SU-DHL-6 (cell line): ENCODE data around the gene TTC27.

Experiments
- H2AFZ ChIP-seq: fragments of 200-600 bp; sonication (generic); 2 replicates; pipeline ENCODE4 v1.6.1; 2014; ENCODE audit warnings: low read depth, mild to moderate bottlenecking, moderate library complexity, mixed read lengths, antibody characterized with exemption, low read length; ENCODE audit not compliant: severe bottlenecking
- H3F3A ChIP-seq: fragments of 200-600 bp; shearing (Covaris generic); 2 replicates; pipeline ENCODE4 v1.6.0; 2016; ENCODE audit warnings: antibody characterized with exemption, mild to moderate bottlenecking; ENCODE audit not compliant: insufficient read depth
- H3K27ac ChIP-seq: fragments of 200-600 bp; sonication (generic); 2 replicates; pipeline ENCODE4 v1.5.1; 2016; ENCODE audit warnings: low read depth, mild to moderate bottlenecking, low read length, moderate library complexity, mixed read lengths
- H3K27me3 ChIP-seq: fragments of 200-600 bp; sonication (generic), shearing (Covaris generic); 2 replicates; pipeline ENCODE4 v1.6.0; 2014; ENCODE audit warnings: mild to moderate bottlenecking, low read length
- H3K36me3 ChIP-seq: fragments of 200-600 bp; sonication (generic); 2 replicates; pipeline ENCODE4 v1.6.1; 2014; ENCODE audit warnings: mild to moderate bottlenecking, low read length, mixed read lengths
- H3K4me2 ChIP-seq: fragments of 300-600, 200-600 bp; shearing (Covaris generic), sonication (generic); 2 replicates; pipeline ENCODE4 v1.6.0; 2014; ENCODE audit warnings: low read length, low read depth, mild to moderate bottlenecking; ENCODE audit not compliant: poor library complexity, severe bottlenecking
- H3K4me3 ChIP-seq: fragments of 200-600 bp; sonication (generic); 2 replicates; pipeline ENCODE4 v1.5.1; 2014; ENCODE audit warnings: antibody characterized with exemption, low read length, mild to moderate bottlenecking, mixed read lengths; ENCODE audit not compliant: insufficient read depth, poor library complexity, severe bottlenecking
- H3K79me2 ChIP-seq: fragments of 200-600 bp; sonication (generic); 2 replicates; pipeline ENCODE4 v1.6.1; 2014; ENCODE audit warnings: mild to moderate bottlenecking, low read length, moderate library complexity; ENCODE audit not compliant: insufficient read depth
- H3K9ac ChIP-seq: fragments of 200-600 bp; sonication (generic); 2 replicates; pipeline ENCODE4 v1.7.0; 2014; ENCODE audit warnings: mild to moderate bottlenecking, low read length
- H3K9me2 ChIP-seq: fragments of 200-600 bp; sonication (generic); replicated peaks from 2 replicates; pipeline ENCODE4 v1.6.1; 2014; ENCODE audit warnings: low read length; ENCODE audit not compliant: insufficient read depth
- H3K9me3 ChIP-seq: fragments of 200-600 bp; sonication (generic); 2 replicates; pipeline ENCODE4 v1.6.1; 2014; ENCODE audit warnings: low read length, mixed read lengths; ENCODE audit not compliant: insufficient read depth
- H4K20me1 ChIP-seq: fragments of 200-600 bp; sonication (generic); 2 replicates; pipeline ENCODE4 v1.6.1; 2014; ENCODE audit warnings: low read depth, mild to moderate bottlenecking, antibody characterized with exemption, low read length, moderate library complexity, mixed read lengths
- EZH2phosphoT487 ChIP-seq: fragments of 200-600 bp; sonication (generic), shearing (Covaris generic); conservative IDR thresholded peaks from 2 replicates; pipeline ENCODE4 v1.6.1; 2018; ENCODE audit warnings: mild to moderate bottlenecking, antibody characterized with exemption, low read length, moderate library complexity, mixed read lengths
- TF ChIP-seq, protein P1 (sequence below): fragments of 200-600 bp; sonication (generic); IDR thresholded peaks from one replicate; pipeline ENCODE4 v1.5.1; 2017; ENCODE audit warnings: antibody characterized with exemption, mild to moderate bottlenecking, low read length, moderate library complexity; ENCODE audit not compliant: insufficient read depth, poor library complexity, severe bottlenecking

TTC27 gene

DNA sequence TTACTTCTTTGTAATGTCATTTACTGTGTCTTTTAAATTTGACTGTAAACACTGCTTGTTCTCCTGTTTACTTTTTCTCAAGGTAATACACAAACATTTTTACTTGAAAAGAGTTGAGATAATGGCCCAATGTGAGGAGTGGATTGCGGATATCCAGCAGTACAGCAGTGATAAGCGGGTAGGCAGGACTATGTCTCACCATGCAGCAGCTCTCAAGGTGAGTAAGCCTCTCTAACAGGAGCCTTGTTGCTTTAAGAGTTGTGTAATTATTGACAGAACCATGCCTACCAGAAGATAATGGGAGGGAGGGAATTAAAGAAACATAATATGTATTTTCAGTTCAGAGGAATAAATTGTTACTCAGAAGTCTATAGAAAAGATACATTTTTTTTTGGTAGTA is 16.5 kb upstream of the TTC27 start:
- no peak for TF ChIP-seq EZH2phosphoT487
- TF ChIP-seq, protein P1, sequence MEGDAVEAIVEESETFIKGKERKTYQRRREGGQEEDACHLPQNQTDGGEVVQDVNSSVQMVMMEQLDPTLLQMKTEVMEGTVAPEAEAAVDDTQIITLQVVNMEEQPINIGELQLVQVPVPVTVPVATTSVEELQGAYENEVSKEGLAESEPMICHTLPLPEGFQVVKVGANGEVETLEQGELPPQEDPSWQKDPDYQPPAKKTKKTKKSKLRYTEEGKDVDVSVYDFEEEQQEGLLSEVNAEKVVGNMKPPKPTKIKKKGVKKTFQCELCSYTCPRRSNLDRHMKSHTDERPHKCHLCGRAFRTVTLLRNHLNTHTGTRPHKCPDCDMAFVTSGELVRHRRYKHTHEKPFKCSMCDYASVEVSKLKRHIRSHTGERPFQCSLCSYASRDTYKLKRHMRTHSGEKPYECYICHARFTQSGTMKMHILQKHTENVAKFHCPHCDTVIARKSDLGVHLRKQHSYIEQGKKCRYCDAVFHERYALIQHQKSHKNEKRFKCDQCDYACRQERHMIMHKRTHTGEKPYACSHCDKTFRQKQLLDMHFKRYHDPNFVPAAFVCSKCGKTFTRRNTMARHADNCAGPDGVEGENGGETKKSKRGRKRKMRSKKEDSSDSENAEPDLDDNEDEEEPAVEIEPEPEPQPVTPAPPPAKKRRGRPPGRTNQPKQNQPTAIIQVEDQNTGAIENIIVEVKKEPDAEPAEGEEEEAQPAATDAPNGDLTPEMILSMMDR = no peak
- no peaks in the 10 kb centered on the region for H3K79me2 ChIP-seq
- H3K36me3 ChIP-seq = peaks cover 5% of the 10 kb centered on the region
- no peaks in the 10 kb centered on the region for H3K9me2 ChIP-seq
- no peaks in the 10 kb centered on the region for H3K9me3 ChIP-seq
- H2AFZ ChIP-seq = no peak overlapping the region
- no peak overlapping the region for H3K4me3 ChIP-seq
- H3K4me2 ChIP-seq = no peak overlapping the region
- H4K20me1 ChIP-seq = no peaks in the 10 kb centered on the region
- H3K9ac ChIP-seq = no peak overlapping the region
- H3K27ac ChIP-seq = no peak overlapping the region
- H3K27me3 ChIP-seq = no peaks in the 10 kb centered on the region
- H3F3A ChIP-seq = no peaks in the 10 kb centered on the region

DNA sequence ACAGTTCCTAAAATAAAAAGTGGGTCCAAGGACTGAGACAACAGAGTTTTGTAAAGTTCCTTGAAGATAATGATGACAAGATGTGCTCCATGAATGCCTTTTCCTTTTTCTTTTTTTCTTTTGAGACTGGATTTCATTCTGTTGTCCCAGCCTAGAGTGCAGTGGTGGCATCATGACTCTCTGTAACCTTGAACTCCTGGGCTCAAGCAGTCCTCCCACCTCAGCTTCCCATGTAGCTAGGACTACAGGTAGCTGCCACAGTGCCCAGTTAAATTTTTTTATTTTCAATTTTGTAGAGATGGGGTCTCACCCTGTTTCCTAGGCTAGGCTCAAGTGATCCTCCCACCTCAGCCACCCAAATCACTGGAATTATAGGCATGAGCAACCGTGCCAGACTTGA is 16.1 kb upstream of the TTC27 start:
- Histone ChIP-seq H2AFZ (no peak overlapping the region), H3K27me3 (no peaks in the 10 kb centered on the region), H3K9ac (no peak overlapping the region), H3K4me2 (no peak overlapping the region), H3K36me3 (peaks cover 5% of the 10 kb centered on the region), H3K79me2 (no peaks in the 10 kb centered on the region), H3K27ac (no peak overlapping the region), H3K4me3 (no peak overlapping the region), H4K20me1 (no peaks in the 10 kb centered on the region), H3F3A (no peaks in the 10 kb centered on the region), H3K9me3 (no peaks in the 10 kb centered on the region), H3K9me2 (no peaks in the 10 kb centered on the region)
- TF ChIP-seq, protein P1 = no peak
- no peak for TF ChIP-seq EZH2phosphoT487

DNA sequence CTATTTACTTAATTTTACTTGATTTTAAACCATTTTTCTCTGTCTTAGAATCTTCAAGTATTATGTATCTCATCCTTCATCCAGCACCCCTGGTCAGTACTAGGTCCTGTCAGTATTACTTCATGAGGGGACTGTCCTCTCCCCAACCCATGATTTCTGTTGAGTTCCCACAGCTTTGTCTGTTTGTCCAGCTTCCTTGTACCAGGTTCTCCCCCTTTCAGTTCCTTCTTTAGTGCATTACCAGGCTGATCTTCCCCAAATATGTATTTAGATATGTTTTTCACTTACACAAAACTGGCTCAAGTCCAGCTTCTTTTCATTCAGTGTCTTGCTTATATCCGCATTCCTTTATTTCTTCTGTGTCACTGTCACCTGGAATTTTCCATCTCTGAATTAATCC is 13.8 kb upstream of the TTC27 start:
- Histone ChIP-seq H3K4me3 (no peak overlapping the region), H3K9me2 (no peaks in the 10 kb centered on the region), H3F3A (no peaks in the 10 kb centered on the region; the same call in 1 of the 2 replicates), H3K9ac (no peak overlapping the region), H3K27me3 (no peaks in the 10 kb centered on the region), H3K27ac (no peak overlapping the region), H2AFZ (no peak overlapping the region), H3K9me3 (no peaks in the 10 kb centered on the region), H3K36me3 (peaks cover 17% of the 10 kb centered on the region), H3K4me2 (no peak overlapping the region), H4K20me1 (no peaks in the 10 kb centered on the region), H3K79me2 (no peaks in the 10 kb centered on the region)
- TF ChIP-seq, protein P1 = no peak
- TF ChIP-seq EZH2phosphoT487 = no peak
